ENCODE results near the gene SMIM41. TPM values are rescaled to one million over a fixed set of nuclear protein-coding genes. Genes with fewer than 3 reads are reported as not detected.

Gene SMIM41
- total and polyA plus RNA-seq, 2 donors (not counting 1 experiment from before 2014, with no cell fraction given) = 2.0 to 4.8 TPM

- TF ChIP-seq CTCF (conservative IDR thresholded peaks at IDR 0.05 in 1 of 2, IDR thresholded peaks at IDR 0.05 in 1 of 2; ENCODE audit: low read depth in 1 of 2, low read length in 2 of 2) = no peak
- TF ChIP-seq EZH2 (IDR thresholded peaks at IDR 0.05; ENCODE audit: low read length, missing control alignments) = no peak
- H3K9ac ChIP-seq (ENCODE audit: insufficient read depth, low read length) = no peak overlapping the region
- H3K27me3 ChIP-seq (ENCODE audit: control insufficient read depth, insufficient read depth, low read length) = peaks cover 12% of the 10 kb centered on the region
- H3K9me3 ChIP-seq (ENCODE audit: control insufficient read depth, insufficient read depth, low read depth, low read length) = no peaks in the 10 kb centered on the region
- H3K4me3 ChIP-seq (replicated peaks in 1 of 4; ENCODE audit: control extremely low read depth in 1 of 4, insufficient read depth in 1 of 4, low read depth in 3 of 4, low read length in 4 of 4) = no peak overlapping the region
- no peak overlapping the region for H3K4me2 ChIP-seq (ENCODE audit: extremely low read depth, insufficient read depth, low read length)
- H3K27ac ChIP-seq (ENCODE audit: insufficient read depth, low read length) = no peak overlapping the region
- DNase-seq (ENCODE audit: low read depth in 2 of 2) = peak in 1 of 2 donors; percentile 31
- H3K36me3 ChIP-seq (ENCODE audit: control insufficient read depth, insufficient read depth, low read length) = no peaks in the 10 kb centered on the region
- no peaks in the 10 kb centered on the region for H4K20me1 ChIP-seq (ENCODE audit: control insufficient read depth, extremely low read depth, insufficient read depth, low read length)
- no peaks in the 10 kb centered on the region for H3K79me2 ChIP-seq (ENCODE audit: control insufficient read depth, insufficient read depth, low read length)
- H2AFZ ChIP-seq (ENCODE audit: low read length) = no peak overlapping the region
- H3K4me1 ChIP-seq (ENCODE audit: control insufficient read depth, extremely low read depth, insufficient read depth, low read length) = no peaks in the 10 kb centered on the region
Measured at GRCh38 chr12:52126605-52127578, 47.4 kb downstream of the SMIM41 start.

- no peak overlapping the region for H2AFZ ChIP-seq (ENCODE audit: low read length)
- no peaks in the 10 kb centered on the region for H3K36me3 ChIP-seq (ENCODE audit: control insufficient read depth, insufficient read depth, low read length)
- H3K27ac ChIP-seq (ENCODE audit: insufficient read depth, low read length) = no peak overlapping the region
- no peaks in the 10 kb centered on the region for H3K4me1 ChIP-seq (ENCODE audit: control insufficient read depth, extremely low read depth, insufficient read depth, low read length)
- no peaks in the 10 kb centered on the region for H4K20me1 ChIP-seq (ENCODE audit: control insufficient read depth, extremely low read depth, insufficient read depth, low read length)
- H3K4me2 ChIP-seq (ENCODE audit: extremely low read depth, insufficient read depth, low read length) = no peak overlapping the region
- no peaks in the 10 kb centered on the region for H3K9me3 ChIP-seq (ENCODE audit: control insufficient read depth, insufficient read depth, low read depth, low read length)
- H3K9ac ChIP-seq (ENCODE audit: insufficient read depth, low read length) = no peak overlapping the region
- no peak for DNase-seq (ENCODE audit: low read depth in 2 of 2)
- TF ChIP-seq EZH2 (IDR thresholded peaks at IDR 0.05; ENCODE audit: low read length, missing control alignments) (no peak), CTCF (conservative IDR thresholded peaks at IDR 0.05 in 1 of 2, IDR thresholded peaks at IDR 0.05 in 1 of 2; ENCODE audit: low read depth in 1 of 2, low read length in 2 of 2) (no peak)
- peaks cover 19% of the 10 kb centered on the region for H3K27me3 ChIP-seq (ENCODE audit: control insufficient read depth, insufficient read depth, low read length)
- H3K79me2 ChIP-seq (ENCODE audit: control insufficient read depth, insufficient read depth, low read length) = no peaks in the 10 kb centered on the region
- no peak overlapping the region for H3K4me3 ChIP-seq (replicated peaks in 1 of 4; ENCODE audit: control extremely low read depth in 1 of 4, insufficient read depth in 1 of 4, low read depth in 3 of 4, low read length in 4 of 4)
Measured at GRCh38 chr12:52127683-52128450, 48.4 kb downstream of the SMIM41 start.

GRCh38 chr12:52130711-52131110, 51.2 kb downstream of the SMIM41 start:
- no peaks in the 10 kb centered on the region for H3K4me1 ChIP-seq (ENCODE audit: control insufficient read depth, extremely low read depth, insufficient read depth, low read length)
- no peaks in the 10 kb centered on the region for H4K20me1 ChIP-seq (ENCODE audit: control insufficient read depth, extremely low read depth, insufficient read depth, low read length)
- peaks cover 15% of the 10 kb centered on the region for H3K27me3 ChIP-seq (ENCODE audit: control insufficient read depth, insufficient read depth, low read length)
- no peaks in the 10 kb centered on the region for H3K9me3 ChIP-seq (ENCODE audit: control insufficient read depth, insufficient read depth, low read depth, low read length)
- no peaks in the 10 kb centered on the region for H3K36me3 ChIP-seq (ENCODE audit: control insufficient read depth, insufficient read depth, low read length)
- no peak overlapping the region for H3K27ac ChIP-seq (ENCODE audit: insufficient read depth, low read length)
- H3K79me2 ChIP-seq (ENCODE audit: control insufficient read depth, insufficient read depth, low read length) = no peaks in the 10 kb centered on the region
- no peak overlapping the region for H3K9ac ChIP-seq (ENCODE audit: insufficient read depth, low read length)
- DNase-seq (ENCODE audit: low read depth in 2 of 2) = no peak
- no peak overlapping the region for H2AFZ ChIP-seq (ENCODE audit: low read length)
- no peak overlapping the region for H3K4me3 ChIP-seq (replicated peaks in 1 of 4; ENCODE audit: control extremely low read depth in 1 of 4, insufficient read depth in 1 of 4, low read depth in 3 of 4, low read length in 4 of 4)
- TF ChIP-seq CTCF (conservative IDR thresholded peaks at IDR 0.05 in 1 of 2, IDR thresholded peaks at IDR 0.05 in 1 of 2; ENCODE audit: low read depth in 1 of 2, low read length in 2 of 2) = no peak
- no peak for TF ChIP-seq EZH2 (IDR thresholded peaks at IDR 0.05; ENCODE audit: low read length, missing control alignments)
- no peak overlapping the region for H3K4me2 ChIP-seq (ENCODE audit: extremely low read depth, insufficient read depth, low read length)
